OCI-M2 (cell line): ENCODE results near the gene KLHDC4.
"Not testable (repeated sequence)": the region's sequence is repeated elsewhere in the genome, so short reads cannot be mapped to it uniquely, and the experiment has no call there.

Source experiments
- DNase-seq: peaks from one replicate; lab custom pipeline; 2025; ENCODE audit not compliant: unreplicated experiment; lab: John Stamatoyannopoulos, UW

Gene KLHDC4

DNA sequence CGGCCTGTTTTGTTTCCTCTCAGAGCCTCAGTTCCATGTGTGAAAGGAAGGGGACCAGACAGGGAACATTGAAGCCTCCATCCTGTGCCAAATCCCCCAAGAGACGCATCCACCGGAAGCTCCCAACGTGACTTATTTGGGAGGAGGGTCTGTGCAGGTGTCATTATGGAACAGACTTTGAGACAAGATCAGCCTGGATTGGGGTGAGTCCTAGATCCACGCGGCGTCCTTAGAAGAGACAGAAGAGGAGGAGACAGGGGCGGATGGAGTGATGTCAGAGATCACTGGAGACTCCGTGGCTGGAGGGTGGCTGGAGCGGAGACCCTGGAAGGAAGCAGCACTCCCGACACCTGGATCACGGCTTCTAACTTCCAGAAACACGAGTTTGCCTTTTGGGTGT is 80.0 kb downstream of the KLHDC4 start:
- DNase-seq = no peak

DNA sequence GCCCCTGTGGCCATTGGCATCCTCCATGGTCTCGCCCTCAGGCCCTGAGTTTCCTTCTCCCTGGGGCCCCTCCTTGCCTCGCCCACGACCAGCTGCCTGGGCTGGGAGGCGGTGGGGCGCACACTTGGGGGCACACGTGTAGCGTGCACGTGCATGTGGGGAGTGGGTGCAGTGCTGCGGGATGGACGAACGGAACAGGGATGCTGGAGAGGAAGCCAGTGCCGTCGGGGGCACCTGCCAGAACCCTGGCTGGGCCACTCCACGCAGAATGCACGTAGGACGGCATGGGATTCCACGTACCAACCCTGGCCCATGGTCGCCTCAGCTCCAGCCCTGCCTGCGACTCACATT is 80.4 kb downstream of the KLHDC4 start:
- no peak for DNase-seq

DNA sequence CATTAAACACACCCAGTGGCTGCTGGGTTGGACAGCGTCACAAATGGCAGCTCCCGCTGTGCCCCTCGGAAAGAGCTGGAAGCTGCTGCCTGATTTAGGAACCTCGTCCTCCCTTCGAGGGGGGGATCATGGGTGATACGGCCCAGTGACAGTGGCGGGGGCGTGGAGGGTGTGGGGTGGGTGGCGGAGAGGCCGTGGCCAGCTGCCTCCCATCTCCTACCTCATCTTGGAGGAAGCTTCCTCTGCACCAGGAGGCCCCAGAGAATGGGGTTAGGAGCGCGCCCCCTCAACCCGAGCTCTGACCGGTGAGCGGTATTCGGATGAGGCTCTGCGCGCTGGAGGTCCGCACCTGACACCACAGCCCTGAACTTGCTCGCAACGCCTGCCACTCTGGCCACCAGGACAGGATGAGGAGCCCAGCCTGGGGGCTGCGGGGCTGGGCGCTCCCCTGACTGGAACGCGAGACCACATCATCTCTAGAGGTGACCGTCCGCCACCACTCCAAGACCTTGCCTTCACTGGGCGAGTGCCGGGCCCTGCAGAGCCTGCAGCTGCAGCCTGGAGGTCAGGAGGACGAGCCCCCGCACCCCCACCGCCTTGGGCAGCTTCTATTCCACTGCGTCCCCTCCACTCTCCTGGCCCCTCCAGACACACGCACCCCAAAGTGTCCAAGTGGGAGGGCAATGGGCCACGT is 80.9 kb downstream of the KLHDC4 start:
- DNase-seq = no peak

DNA sequence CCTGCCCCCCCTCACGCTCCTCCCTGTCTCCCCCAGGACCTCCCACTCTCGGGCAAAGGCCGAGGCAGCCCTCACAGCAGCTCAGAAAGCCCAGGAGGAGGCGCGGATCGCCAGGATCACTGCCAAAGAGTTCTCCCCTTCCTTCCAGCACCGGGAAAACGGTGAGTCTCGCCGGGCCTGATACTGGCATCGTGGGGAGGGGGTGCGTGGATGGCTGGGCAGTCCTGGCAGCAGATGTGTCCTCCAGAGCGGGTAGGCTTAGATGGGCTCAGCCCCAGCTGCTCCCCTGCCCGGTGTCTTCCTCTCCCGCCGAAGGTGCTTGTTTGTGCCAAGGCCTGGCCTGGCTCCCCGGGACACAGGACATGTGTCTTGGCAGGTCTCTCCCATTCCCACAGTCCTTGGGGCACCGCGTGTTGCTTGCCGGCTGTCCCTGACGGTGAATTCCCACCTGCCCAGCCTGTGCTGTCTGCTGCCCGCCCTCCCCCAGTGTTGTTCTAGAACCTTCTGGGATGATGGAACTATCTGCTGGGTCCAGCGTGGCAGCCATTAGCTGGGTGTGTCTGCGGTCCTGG is 81.6 kb downstream of the KLHDC4 start:
- DNase-seq = no peak

DNA sequence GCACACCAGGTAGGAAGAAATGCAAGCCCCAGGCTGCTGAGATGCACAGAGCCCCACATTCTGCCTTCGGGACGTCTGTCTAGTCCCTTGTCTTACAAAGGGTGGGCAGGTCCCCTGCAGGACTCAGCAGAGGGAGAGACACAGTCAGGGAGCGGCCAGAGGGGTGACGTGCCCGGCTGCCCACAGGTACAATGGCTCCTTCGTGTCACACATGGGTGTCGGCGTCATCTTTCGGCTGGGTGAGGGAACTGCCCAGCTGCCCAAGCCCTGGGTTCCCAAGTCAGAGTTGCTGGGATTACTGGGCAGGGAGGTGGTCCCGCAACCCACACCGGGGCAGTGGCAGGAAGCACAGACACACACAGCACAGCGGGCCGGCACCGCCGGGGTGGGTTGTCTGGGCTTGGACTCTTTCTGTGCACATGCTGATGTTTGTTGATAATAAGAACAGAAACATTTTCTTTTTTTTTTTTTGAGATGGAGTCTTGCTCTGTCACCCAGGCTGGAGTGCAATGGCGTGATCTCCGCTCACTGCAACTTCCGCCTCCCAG is 82.9 kb downstream of the KLHDC4 start:
- no peak for DNase-seq

DNA sequence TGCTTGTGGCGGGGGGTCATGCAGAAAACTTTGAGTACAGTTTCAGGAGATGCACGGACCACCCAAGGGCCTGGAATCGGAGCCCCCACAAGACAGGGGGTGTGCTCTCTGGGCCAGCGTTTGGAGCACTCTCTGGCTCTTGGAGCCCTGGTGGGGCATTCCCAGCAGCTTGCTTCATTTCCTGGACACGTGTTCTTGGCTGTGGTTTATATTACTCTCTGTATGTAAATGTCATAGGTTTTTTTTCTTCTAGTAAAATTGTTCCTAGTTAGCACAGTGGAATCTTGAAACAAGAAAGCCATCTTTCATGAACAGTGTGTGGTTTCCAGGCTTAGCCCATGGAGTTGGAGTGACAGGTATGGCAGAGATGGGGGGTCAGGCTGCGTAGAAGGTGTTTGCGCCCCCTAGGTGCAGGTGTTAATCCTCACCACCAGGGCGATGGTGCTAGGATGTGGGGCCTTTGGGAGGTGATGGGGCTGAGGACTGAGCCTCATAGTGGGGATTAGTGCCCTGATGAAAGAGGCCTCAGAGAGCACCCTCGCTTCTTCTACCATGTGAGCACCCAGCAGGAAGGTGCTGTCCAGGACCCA is 83.7 kb downstream of the KLHDC4 start:
- DNase-seq = no peak

DNA sequence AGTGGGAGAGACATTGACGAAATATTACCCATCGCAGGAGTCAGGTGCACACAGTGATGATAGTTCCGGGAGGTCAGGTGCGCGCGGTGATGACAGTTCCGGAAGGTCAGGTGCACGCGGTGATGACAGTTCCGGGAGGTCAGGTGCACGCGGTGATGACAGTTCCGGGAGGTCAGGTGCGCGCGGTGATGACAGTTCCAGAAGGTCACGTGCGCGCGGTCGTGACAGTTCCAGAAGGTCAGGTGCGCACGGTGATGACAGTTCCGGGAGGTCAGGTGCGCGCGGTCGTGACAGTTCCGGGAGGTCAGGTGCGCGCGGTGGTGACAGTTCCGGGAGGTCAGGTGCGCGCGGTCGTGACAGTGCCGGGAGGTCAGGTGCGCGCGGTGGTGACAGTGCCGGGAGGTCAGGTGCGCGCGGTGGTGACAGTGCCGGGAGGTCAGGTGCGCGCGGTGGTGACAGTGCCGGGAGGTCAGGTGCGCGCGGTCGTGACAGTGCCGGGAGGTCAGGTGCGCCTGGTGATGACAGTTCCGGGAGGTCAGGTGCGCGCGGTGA is 84.7 kb downstream of the KLHDC4 start:
- DNase-seq = not testable (repeated sequence)

DNA sequence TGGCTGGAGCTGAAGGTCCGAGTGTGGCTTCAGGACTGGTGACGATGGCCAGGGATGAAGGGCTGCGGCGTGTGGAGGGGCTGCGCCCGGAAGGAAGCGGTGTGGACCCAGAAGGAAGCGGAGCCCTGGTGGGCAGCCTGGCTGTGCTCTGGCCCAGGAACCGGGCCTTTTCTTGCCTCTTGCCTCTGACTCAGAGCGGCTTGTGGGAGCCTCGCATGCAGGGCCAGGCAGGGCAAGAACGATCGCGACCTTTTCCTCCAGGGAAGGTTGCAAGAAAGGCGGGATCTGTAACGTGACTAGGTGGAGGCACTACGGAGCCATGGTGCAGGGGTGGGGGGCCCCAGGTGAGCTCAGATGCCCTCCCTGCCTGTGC is 85.5 kb downstream of the KLHDC4 start:
- DNase-seq = no peak

DNA sequence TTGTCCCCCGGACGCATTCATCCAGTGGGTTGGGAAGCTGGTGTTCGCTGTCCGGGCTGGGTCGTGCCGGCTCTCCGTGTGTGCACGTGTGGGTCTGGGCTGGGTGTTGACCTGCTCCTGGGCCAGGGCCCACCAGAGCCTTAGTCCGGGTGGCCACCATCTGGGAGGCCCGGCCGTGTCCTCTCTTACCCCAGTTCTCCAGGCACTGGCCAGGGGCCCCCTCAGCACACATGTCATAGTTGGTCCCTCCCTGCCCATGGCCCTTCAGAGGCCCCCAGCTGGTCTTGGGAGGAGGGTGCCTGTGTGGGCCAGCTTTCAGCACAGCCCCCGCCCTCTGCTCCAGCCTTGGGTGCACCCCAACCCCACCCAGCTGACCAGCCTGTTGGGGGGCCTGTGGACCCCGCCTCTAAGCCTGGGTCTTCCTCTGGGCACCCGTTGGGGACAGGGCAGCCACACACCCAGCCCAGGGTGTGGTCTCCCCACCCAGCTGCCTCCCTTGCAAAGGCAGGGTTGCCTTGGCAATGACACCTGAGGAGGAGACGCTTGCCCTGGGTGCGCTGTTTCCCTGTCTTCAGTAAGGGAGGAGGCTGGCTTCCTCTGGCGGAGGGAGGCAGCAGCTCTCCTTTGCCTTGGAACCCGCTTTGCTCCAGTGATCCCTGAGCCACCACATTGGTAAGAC is 86.1 kb downstream of the KLHDC4 start:
- no peak for DNase-seq

DNA sequence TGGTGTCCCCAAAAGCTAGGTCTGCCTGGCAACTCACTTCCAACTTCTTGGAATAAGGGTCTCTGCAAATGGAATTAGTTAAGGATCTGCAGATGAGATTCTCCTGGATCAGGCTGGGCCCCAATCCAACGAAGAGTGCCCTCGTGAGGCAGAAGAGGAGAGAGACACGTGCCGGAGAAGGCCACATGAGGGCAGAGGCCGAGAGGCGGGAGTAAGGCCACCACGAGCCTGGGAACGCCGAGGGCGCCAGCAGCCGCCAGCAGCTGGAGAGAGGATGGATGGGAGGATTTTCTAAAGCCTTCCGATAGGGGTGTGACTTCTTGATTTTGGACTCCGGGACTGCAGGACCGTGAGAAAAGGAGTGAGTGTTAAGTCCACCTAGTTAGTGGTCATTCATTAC is 87.2 kb downstream of the KLHDC4 start:
- DNase-seq = no peak

DNA sequence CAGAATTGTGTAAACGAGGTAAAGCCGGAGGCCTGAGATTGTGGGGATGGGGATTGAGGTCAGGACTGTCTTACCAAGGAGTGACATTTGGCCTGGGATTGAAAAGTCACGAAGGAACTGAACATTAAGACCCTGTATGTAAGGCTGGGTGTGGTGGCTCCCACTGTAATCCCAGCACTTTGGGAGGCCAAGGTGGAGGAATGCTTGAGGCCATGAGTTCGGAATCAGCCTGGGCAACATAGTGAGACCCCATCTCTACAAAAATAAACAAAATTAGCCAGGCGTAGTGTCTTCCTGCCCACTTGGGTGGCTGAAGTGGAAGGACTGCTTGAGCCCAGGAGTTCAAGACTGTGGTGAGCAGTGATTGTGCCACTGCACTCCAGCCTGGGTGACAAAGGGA is 88.0 kb downstream of the KLHDC4 start:
- DNase-seq = no peak

DNA sequence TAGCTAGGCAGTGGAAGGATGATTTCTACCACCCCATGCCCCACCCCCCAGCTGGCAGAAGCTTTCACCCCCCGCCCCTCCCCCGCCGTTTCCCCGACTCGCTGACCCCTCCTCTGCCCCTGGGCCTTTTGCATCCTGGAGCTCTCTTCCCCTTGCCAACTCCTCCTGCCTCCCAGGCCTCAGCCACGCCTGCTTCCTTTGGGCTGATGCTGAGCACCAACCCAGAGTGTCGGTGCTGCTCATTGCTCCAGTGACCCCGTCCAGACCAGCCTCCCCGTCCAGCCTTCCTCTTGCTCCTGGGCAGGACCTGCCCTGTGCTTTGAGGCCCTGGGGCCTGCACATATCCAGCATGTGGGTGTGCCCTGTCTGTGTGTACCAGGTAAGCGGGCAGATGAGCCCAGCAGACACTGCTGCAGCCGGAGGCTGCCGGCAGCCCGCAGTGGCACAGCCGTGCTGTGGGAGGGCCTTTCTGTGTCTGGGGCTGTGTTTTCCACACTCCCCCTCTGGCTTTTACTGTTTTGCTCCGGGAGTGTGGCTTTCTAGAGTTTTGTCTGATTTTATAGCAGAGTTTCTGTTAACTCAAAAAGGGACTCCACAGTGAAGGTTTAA is 90.6 kb downstream of the KLHDC4 start:
- DNase-seq = no peak

DNA sequence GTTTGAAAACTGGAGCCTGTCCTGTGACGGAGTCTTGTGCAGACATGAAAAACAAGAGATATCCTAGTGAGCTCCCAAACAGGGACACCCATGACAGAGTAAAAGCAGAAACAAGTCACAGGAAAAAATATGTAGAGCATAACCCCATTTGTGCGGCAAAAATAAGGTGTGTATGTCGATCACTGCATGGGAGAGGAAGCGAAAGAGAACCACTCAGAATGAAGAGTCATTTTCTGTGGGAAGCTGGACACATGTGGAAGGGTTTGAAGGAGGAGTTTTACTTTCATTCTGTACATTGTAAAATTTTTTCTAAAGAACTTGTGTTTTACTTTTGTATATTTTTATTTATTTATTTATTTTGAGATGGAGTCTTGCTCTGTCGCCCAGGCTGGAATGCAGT is 91.4 kb downstream of the KLHDC4 start:
- no peak for DNase-seq

DNA sequence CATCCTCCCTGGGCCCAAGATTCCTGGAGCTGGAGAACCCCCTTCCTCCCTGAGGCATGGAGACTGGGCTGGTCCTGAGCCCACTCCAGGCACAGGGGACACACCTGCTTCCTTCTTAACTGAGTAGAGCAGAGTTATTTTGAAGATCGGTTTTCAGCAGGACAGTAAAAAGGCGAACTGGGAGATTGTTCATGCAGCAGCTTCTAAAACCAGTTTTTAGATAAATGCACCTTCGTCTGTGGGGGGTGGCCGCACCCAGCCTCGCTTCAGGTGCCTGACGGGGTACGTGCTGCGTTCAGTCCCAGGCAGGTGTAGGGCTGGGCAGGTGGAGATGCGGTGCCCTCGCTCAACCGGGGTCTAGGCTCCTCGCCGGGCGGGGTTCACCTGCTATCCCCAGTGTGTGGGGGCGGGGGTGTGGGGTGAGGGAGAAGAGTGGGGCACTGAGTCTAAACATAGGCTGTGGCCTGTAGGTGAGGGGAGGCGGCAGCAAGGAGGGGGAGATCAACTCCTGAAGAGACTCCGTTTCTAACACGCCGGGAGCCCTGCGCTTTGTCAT is 94.0 kb downstream of the KLHDC4 start:
- DNase-seq = no peak

DNA sequence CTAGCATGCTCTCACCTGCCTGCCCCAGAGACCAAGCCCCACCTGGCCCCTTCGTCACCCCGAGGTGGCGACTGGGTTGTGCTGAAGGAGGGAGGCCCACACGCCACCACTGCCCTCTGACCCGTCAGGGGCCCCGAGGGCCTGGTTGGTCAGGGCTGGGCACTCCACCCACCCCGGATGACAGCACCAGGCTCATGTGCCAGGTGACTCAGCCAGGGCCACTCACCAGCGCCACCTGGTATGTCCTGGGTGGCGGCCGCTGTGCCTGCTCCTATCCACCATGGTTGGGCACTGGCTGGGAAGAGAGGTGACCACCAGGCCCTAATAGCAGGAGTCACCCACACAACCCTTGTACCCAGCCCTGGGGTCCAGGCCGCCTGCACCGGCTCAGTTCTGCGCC is 94.6 kb downstream of the KLHDC4 start:
- DNase-seq = no peak

DNA sequence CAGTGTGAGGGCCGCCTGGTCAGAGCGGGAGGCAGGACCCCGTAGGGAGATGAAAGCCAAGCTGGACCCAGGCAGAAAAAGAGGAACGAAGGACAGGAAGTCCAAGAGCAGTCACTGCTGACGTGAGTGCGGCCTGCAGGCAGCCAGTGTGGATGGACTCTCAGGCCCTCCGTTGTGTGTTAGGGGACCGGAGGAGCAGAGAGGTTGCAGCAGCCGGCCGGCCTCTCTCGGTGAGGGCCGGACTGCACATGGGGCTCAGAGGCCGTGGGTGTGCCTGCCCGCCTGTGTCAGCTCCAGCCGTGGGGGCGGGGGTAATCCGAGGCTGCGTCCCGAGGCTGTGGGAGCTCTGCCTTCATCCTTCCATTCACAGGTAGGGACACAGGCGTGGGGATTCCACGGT is 96.1 kb downstream of the KLHDC4 start:
- no peak for DNase-seq

DNA sequence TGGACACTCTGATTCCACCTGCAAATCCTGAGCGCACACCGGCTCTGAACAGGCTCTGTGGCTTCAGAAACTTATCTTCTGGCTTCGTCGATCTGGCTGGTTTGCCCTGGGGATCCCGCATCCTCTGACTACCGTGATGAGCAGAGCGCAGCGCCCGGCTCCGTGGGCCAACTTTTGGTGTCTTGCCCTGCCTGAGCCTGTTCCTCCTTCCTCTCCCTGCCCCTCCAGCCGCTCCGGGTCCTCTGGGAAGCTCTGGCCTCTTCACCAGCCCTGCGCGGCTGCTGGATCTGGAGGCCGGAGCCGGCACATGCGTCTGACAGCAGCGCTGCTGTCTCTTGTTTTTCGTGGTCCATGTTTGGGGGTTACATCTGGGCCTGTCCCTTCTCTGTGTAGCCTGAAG is 97.8 kb downstream of the KLHDC4 start:
- DNase-seq = no peak

DNA sequence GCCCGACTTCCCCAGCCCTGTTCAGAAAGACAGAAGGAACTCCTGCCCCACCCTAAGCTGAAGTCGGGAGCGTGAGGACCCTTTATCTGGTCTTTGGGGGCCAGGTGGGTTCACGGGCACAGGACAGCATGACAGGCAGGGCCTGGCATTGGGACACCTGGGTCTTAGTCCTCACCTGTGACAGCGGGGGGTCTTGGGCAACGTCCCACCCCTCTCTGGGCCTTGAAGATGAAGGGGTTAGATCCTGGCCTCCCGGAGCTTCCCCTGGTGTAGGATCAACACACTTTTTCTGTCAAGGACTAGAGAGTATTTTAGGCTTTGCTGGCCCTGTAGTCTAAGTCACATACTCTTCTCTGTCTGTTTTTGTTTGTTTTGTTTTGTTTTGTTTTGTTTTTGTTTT is 98.3 kb downstream of the KLHDC4 start:
- DNase-seq = no peak

DNA sequence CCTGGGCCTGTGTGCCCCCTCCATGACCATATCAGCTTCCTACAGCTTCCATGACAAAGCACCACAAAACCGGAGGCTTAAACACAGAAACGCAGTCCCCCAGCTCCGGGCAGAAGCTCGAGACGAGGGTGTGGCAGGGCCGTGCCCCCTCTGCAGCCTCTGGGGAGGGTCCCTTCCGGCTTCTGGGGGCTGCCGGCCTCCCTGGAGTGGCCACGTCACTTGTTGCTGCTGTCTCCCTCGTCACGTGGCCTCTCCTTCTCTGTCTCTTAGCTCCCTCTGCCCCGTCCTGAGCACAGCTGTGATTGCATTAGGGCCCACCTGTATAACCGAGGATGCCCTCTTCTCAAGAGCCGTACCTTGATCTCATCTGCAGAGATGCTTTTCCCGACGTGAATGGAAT is 98.9 kb downstream of the KLHDC4 start:
- no peak for DNase-seq

DNA sequence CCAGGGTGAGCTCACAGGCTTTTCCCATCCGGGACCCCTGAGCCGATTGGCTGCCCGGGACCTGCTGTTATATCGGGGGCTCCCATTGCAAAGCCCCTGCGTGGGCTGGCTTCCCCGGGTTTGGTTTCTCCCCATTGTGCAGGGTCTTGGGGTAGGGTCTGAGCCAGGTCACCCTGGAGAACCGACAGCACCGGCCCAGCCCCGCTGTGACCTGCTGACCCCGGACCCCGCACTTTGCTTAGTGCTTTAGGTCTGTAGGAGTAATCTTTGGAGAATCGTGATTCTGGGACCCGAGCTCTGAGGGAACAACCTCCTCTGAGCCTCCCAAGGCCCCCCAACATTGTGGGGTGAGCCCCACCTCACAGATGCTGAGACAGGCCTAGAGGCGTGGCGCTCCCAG is 100.6 kb downstream of the KLHDC4 start:
- DNase-seq = no peak

DNA sequence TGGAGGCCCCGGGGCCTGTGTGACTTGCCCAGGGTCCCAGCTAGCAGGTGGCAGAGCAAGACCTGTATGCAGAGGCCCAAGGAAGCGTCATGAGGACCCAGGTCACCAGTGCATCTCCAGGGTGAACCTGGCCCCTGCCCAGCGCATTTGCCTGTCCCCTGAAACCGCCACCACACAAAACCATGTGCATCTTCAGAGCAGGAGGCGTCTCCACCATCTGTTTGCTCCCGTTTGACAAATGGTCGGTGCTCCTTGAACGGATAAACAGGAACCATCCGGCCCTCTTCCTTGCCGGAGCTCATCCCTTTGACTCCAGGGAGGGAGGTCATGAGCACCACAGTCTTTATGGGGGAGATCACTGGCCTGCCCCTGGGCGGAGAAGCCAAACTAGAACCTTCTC is 101.0 kb downstream of the KLHDC4 start:
- no peak for DNase-seq
